ENCODE data around the gene FAAH. TPM values are rescaled to one million over a fixed set of nuclear protein-coding genes. Genes with fewer than 3 reads are reported as not detected.

The FAAH gene
- total RNA-seq, 1 experiment from 2014 or later: 25.9 TPM

GRCh38 chr1:46362158-46362557 lies 32.0 kb upstream of the FAAH start:
- Histone ChIP-seq H3K27ac (ENCODE audit: low read length) (no peak overlapping the region), H3K9me3 (ENCODE audit: control insufficient read depth, insufficient read depth, low read depth, low read length) (no peaks in the 10 kb centered on the region), H3K4me1 (ENCODE audit: control insufficient read depth, insufficient read depth, low read length) (no peaks in the 10 kb centered on the region), H3K4me3 (ENCODE audit: low read depth in 2 of 2, low read length in 2 of 2) (no peak overlapping the region), H3K27me3 (ENCODE audit: control insufficient read depth, insufficient read depth, low read length) (no peaks in the 10 kb centered on the region), H3K36me3 (ENCODE audit: control insufficient read depth, insufficient read depth, low read length) (peaks cover 6% of the 10 kb centered on the region; the same call in 1 of the 2 replicates)
- CTCF ChIA-PET: no interaction called here
- in situ Hi-C loops (cut with HindIII; ENCODE audit: low pct_unique_long_range_greater_than_20kb, low sequenced_read_pairs): no loop called here
- BruUV-seq (replicated peaks): no TSS peak
- TF ChIP-seq, protein P1, sequence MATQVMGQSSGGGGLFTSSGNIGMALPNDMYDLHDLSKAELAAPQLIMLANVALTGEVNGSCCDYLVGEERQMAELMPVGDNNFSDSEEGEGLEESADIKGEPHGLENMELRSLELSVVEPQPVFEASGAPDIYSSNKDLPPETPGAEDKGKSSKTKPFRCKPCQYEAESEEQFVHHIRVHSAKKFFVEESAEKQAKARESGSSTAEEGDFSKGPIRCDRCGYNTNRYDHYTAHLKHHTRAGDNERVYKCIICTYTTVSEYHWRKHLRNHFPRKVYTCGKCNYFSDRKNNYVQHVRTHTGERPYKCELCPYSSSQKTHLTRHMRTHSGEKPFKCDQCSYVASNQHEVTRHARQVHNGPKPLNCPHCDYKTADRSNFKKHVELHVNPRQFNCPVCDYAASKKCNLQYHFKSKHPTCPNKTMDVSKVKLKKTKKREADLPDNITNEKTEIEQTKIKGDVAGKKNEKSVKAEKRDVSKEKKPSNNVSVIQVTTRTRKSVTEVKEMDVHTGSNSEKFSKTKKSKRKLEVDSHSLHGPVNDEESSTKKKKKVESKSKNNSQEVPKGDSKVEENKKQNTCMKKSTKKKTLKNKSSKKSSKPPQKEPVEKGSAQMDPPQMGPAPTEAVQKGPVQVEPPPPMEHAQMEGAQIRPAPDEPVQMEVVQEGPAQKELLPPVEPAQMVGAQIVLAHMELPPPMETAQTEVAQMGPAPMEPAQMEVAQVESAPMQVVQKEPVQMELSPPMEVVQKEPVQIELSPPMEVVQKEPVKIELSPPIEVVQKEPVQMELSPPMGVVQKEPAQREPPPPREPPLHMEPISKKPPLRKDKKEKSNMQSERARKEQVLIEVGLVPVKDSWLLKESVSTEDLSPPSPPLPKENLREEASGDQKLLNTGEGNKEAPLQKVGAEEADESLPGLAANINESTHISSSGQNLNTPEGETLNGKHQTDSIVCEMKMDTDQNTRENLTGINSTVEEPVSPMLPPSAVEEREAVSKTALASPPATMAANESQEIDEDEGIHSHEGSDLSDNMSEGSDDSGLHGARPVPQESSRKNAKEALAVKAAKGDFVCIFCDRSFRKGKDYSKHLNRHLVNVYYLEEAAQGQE (IDR thresholded peaks at IDR 0.05; ENCODE audit: insufficient read depth in 1 of 2, low read depth in 2 of 2, low read length in 1 of 2): no peak
- no peak for TF ChIP-seq SIN3A (IDR thresholded peaks at IDR 0.05; ENCODE audit: borderline replicate concordance, insufficient read depth, low read depth, low read length)
- TF ChIP-seq POLR2AphosphoS5 (IDR thresholded peaks at IDR 0.05; ENCODE audit: low read depth, low read length): no peak
- no peak for TF ChIP-seq TCF7L2 (IDR thresholded peaks at IDR 0.05; ENCODE audit: low read depth, low read length)
- no peak for TF ChIP-seq CTCF (IDR thresholded peaks at IDR 0.05)
- no peak for DNase-seq (ENCODE audit: low read depth, low spot score)
- no peak for ATAC-seq
- intact Hi-C loops (cut with micrococcal nuclease; ENCODE audit: unreplicated experiment): no loop called here
- POLR2A ChIA-PET: no interaction called here

DNA sequence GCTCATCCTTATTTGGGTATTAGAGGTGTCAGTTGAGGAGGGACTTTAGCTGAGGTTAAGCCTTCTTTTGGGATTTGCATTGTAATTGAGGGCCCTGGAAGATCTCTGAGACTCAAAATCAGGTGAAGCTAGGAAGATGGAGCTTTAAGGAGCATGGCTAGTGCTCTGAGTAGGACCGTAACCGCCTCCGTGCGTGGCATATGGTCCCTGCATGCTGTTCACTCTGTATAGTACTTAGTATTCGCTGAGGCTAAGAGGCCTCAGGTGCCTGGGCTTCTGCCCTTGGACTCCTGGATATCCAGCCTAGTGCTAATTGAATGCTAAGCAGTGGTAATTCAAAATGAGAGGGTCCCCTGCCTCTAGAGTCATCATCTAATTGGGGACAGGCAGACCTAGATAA lies 31.0 kb upstream of the FAAH start:
- no peaks in the 10 kb centered on the region for H3K4me1 ChIP-seq (ENCODE audit: control insufficient read depth, insufficient read depth, low read length)
- no peak overlapping the region for H3K27ac ChIP-seq (ENCODE audit: low read length)
- H3K36me3 ChIP-seq (ENCODE audit: control insufficient read depth, insufficient read depth, low read length): peaks cover 6% of the 10 kb centered on the region; the same call in 1 of the 2 replicates
- DNase-seq (ENCODE audit: low read depth, low spot score) (no peak), ATAC-seq (no peak)
- no peaks in the 10 kb centered on the region for H3K9me3 ChIP-seq (ENCODE audit: control insufficient read depth, insufficient read depth, low read depth, low read length)
- POLR2A ChIA-PET: no interaction called here
- in situ Hi-C loops (cut with HindIII; ENCODE audit: low pct_unique_long_range_greater_than_20kb, low sequenced_read_pairs) (no loop called here), intact Hi-C loops (cut with micrococcal nuclease; ENCODE audit: unreplicated experiment) (no loop called here)
- TF ChIP-seq TCF7L2 (IDR thresholded peaks at IDR 0.05; ENCODE audit: low read depth, low read length) (no peak), POLR2AphosphoS5 (IDR thresholded peaks at IDR 0.05; ENCODE audit: low read depth, low read length) (no peak), SIN3A (IDR thresholded peaks at IDR 0.05; ENCODE audit: borderline replicate concordance, insufficient read depth, low read depth, low read length) (no peak), CTCF (IDR thresholded peaks at IDR 0.05) (no peak)
- TF ChIP-seq, protein P1 (IDR thresholded peaks at IDR 0.05; ENCODE audit: insufficient read depth in 1 of 2, low read depth in 2 of 2, low read length in 1 of 2): no peak
- BruUV-seq (replicated peaks): TSS peak; percentile 62
- H3K27me3 ChIP-seq (ENCODE audit: control insufficient read depth, insufficient read depth, low read length): no peaks in the 10 kb centered on the region
- H3K4me3 ChIP-seq (ENCODE audit: low read depth in 2 of 2, low read length in 2 of 2): no peak overlapping the region
- CTCF ChIA-PET: no interaction called here

Data from Panc1 (cell line).